Gastrocnemius medialis (tissue), 4 donors: ENCODE measurements around the gene GHSR.

Experiments used
- CTCF ChIP-seq, 5 experiments: fragments of 450-650 bp in 3 of 5; fragments of 200-600 bp in 2 of 5; sonication (generic) in 2 of 5; IDR thresholded peaks in 4 of 5; conservative IDR thresholded peaks in 1 of 5; 1 replicate in 4 of 5; 2 replicates in 1 of 5; pipeline ENCODE4 v1.5.1; 2016 to 2019; ENCODE audit warnings: antibody characterized with exemption in 5 of 5, mild to moderate bottlenecking in 3 of 5, moderate library complexity in 3 of 5
- POLR2A ChIP-seq, 2 donors: fragments of 450-650 bp; IDR thresholded peaks; one replicate each; pipeline ENCODE4 v1.6.1; 2017; ENCODE audit warnings: antibody characterized with exemption in 2 of 2, mild to moderate bottlenecking in 2 of 2, moderate library complexity in 2 of 2

GRCh38 chr3:172465281-172465680, 17.0 kb upstream of the GHSR start:
- no peak for TF ChIP-seq CTCF (IDR thresholded peaks at IDR 0.05 in 4 of 5, conservative IDR thresholded peaks at IDR 0.05 in 1 of 5)
- TF ChIP-seq POLR2A (IDR thresholded peaks at IDR 0.05) = no peak
